ENCODE measurements around the gene NPAS3.

Gene NPAS3

DNA sequence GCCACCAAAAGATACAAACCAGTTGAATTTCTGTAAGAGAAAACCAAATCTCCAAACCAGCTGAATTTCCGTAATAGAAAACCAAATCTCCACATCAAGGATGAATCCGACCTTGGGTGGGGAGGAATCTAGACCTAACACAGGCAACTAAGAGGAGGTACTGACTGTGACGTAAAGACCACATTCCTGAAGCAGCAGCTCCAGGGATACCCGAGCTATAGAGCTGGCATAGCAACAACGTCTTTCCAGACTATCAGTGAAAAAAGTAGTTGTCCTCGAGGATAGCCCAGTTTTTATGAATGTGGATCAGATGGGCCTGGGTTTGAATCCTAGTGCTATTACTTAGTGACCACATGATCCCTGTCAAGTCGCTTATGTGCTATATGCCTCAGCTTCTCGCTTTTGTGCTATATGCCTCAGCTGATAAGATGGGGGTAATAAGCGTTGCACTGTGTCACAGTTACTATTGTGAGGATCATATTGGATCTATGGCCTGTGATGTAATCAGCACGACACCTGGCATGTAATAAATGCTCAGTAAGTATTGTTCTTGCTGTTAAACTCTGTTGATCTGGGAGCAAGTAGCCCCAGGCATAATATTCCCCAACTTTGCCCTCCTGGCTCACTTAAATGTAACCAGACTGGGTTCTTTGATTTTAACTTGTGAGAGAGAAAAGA lies 898.4 kb downstream of the NPAS3 start:
- Histone ChIP-seq H3K4me3 (replicated peaks; ENCODE audit: insufficient read depth, low read length) (no peak overlapping the region), H3K27me3 (ENCODE audit: insufficient read depth, poor library complexity, severe bottlenecking) (no peaks in the 10 kb centered on the region), H3K27ac (replicated peaks) (no peak overlapping the region)
- TF ChIP-seq, protein P1, sequence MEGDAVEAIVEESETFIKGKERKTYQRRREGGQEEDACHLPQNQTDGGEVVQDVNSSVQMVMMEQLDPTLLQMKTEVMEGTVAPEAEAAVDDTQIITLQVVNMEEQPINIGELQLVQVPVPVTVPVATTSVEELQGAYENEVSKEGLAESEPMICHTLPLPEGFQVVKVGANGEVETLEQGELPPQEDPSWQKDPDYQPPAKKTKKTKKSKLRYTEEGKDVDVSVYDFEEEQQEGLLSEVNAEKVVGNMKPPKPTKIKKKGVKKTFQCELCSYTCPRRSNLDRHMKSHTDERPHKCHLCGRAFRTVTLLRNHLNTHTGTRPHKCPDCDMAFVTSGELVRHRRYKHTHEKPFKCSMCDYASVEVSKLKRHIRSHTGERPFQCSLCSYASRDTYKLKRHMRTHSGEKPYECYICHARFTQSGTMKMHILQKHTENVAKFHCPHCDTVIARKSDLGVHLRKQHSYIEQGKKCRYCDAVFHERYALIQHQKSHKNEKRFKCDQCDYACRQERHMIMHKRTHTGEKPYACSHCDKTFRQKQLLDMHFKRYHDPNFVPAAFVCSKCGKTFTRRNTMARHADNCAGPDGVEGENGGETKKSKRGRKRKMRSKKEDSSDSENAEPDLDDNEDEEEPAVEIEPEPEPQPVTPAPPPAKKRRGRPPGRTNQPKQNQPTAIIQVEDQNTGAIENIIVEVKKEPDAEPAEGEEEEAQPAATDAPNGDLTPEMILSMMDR (IDR thresholded peaks at IDR 0.05; ENCODE audit: insufficient read depth, low read length), result no peak
- TF ChIP-seq, protein P2, sequence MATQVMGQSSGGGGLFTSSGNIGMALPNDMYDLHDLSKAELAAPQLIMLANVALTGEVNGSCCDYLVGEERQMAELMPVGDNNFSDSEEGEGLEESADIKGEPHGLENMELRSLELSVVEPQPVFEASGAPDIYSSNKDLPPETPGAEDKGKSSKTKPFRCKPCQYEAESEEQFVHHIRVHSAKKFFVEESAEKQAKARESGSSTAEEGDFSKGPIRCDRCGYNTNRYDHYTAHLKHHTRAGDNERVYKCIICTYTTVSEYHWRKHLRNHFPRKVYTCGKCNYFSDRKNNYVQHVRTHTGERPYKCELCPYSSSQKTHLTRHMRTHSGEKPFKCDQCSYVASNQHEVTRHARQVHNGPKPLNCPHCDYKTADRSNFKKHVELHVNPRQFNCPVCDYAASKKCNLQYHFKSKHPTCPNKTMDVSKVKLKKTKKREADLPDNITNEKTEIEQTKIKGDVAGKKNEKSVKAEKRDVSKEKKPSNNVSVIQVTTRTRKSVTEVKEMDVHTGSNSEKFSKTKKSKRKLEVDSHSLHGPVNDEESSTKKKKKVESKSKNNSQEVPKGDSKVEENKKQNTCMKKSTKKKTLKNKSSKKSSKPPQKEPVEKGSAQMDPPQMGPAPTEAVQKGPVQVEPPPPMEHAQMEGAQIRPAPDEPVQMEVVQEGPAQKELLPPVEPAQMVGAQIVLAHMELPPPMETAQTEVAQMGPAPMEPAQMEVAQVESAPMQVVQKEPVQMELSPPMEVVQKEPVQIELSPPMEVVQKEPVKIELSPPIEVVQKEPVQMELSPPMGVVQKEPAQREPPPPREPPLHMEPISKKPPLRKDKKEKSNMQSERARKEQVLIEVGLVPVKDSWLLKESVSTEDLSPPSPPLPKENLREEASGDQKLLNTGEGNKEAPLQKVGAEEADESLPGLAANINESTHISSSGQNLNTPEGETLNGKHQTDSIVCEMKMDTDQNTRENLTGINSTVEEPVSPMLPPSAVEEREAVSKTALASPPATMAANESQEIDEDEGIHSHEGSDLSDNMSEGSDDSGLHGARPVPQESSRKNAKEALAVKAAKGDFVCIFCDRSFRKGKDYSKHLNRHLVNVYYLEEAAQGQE (IDR thresholded peaks at IDR 0.05; ENCODE audit: insufficient replicate concordance, low read depth), result no peak
- no peak for TF ChIP-seq SPI1 (IDR thresholded peaks at IDR 0.05; ENCODE audit: borderline replicate concordance, low read depth)
- no peak for DNase-seq (ENCODE audit: low read depth in 1 of 2, low spot score in 1 of 2)

DNA sequence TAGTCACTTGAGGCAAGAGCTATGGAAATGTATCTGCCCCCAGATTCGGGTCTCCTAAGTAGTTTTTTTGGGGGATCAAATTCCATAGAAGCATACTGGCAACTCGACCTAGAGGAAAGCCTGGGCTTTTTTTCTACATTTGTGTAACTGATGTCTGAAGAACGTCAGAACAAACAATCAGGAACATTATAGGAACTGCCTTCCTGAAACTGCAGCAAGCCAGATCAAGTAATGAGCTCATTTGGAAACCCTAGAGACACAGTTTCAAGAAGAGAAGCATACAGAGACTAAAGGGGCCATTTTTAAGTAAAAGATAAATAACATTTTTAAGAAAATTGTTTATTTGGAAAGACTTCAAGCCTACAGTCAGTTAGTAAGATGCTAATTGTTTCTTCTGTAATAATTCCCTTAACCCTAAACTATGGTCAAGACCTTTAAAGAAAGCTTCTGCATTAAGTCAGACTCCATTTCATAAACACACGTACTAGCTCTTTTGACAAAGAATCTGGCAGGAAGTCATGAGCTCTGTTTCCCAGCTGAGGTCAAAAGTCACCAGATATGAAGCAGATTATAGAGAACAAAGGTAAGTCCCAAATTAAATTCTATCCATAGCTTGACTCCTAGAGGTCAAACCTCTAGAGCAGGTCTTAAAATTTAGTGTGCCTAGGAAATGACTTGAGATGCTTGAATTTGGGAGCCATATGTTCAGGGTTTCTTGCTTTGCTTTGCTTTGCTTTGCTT lies 899.4 kb downstream of the NPAS3 start:
- Histone ChIP-seq H3K27ac (replicated peaks) (no peak overlapping the region), H3K27me3 (ENCODE audit: insufficient read depth, poor library complexity, severe bottlenecking) (no peaks in the 10 kb centered on the region), H3K4me3 (replicated peaks; ENCODE audit: insufficient read depth, low read length) (no peak overlapping the region)
- TF ChIP-seq, protein P2 (IDR thresholded peaks at IDR 0.05; ENCODE audit: insufficient replicate concordance, low read depth), result no peak
- TF ChIP-seq SPI1 (IDR thresholded peaks at IDR 0.05; ENCODE audit: borderline replicate concordance, low read depth), result no peak
- TF ChIP-seq, protein P1 (IDR thresholded peaks at IDR 0.05; ENCODE audit: insufficient read depth, low read length), result no peak
- TF ChIP-seq GABPA (IDR thresholded peaks at IDR 0.05; ENCODE audit: low read depth), result no peak
- no peak for DNase-seq (ENCODE audit: low read depth in 1 of 2, low spot score in 1 of 2)

DNA sequence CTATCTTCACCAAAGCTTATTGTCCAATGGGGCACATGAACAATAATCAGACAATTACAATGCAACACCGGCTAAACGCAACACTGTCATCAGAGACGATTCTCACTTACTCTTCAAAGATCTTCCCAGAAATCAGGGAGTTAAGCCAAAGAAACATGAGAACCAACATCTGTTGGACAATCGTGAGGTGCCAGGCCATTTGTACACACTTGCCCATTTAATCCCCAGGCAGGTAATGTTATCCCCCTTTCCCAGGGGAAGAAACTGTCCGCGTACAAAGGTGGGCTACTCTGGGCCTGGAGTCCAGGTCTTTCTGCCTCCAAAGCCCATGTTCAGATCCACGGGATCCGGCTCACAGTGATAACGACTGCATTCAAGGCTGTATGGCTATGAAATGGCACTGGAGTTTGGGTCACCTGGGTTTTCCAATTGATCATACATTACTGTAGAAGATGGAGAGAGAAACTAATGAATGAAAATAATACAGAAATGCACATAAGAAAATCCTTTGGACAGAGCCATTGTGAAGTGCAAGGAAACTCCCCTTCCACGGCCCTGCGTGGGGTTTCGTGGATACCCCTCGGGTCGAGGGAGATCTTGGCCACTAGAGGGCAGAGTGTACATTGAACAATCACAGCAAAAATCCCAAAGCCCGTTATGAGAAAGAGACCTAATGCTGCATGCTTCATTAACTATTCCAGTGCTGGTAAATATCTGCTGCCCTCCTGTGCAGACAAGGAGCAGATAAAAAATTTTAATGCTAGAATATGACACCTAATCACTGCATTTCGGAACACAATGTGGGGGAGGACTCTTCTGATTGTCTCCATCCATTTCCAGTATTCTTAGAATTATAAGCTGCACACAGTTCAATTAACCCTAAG lies 900.8 kb downstream of the NPAS3 start:
- H3K27ac ChIP-seq (replicated peaks), result no peak overlapping the region
- no peak for TF ChIP-seq GABPA (IDR thresholded peaks at IDR 0.05; ENCODE audit: low read depth)
- TF ChIP-seq, protein P1 (IDR thresholded peaks at IDR 0.05; ENCODE audit: insufficient read depth, low read length), result peak; percentile 73
- no peak overlapping the region for H3K4me3 ChIP-seq (replicated peaks; ENCODE audit: insufficient read depth, low read length)
- peak in 1 of 2 experiments; percentile 40 for DNase-seq (ENCODE audit: low read depth in 1 of 2, low spot score in 1 of 2)
- H3K27me3 ChIP-seq (ENCODE audit: insufficient read depth, poor library complexity, severe bottlenecking), result no peaks in the 10 kb centered on the region

All from HL-60 (cell line).